Muscle of leg (tissue), 11 donors: ENCODE results near the gene PTPRC. TPM values are rescaled to one million over a fixed set of nuclear protein-coding genes. Genes with fewer than 3 reads are reported as not detected.

Experiments
- DNase-seq: peaks from one replicate; pipeline ENCODE4 v3.0.0; 2013
- H3K27ac ChIP-seq: one replicate; pipeline ENCODE4 v1.5.1; 2013; ENCODE audit warnings: mild to moderate bottlenecking, low read length, control low read depth
- H3K27me3 ChIP-seq: one replicate; pipeline ENCODE4 v1.6.1; 2013; ENCODE audit warnings: low read length; ENCODE audit not compliant: control insufficient read depth, insufficient read depth
- H3K36me3 ChIP-seq: one replicate; pipeline ENCODE4 v1.6.1; 2013; ENCODE audit warnings: low read length; ENCODE audit not compliant: control insufficient read depth, insufficient read depth
- H3K4me1 ChIP-seq: one replicate; pipeline ENCODE4 v1.6.1; 2013; ENCODE audit warnings: low read length; ENCODE audit not compliant: control insufficient read depth, insufficient read depth
- H3K4me3 ChIP-seq: one replicate; pipeline ENCODE4 v1.5.1; 2013; ENCODE audit warnings: low read length, control low read depth
- H3K9me3 ChIP-seq: replicated peaks from 2 replicates; pipeline ENCODE4 v1.6.1; 2013; ENCODE audit warnings: low read depth, low read length; ENCODE audit not compliant: control insufficient read depth
- WGBS: methylation state at CpG from one replicate; pipeline ENCODE4 v1.1.5; 2013; ENCODE audit warnings: missing lambda C conversion rate; ENCODE audit not compliant: insufficient coverage; 5-methylcytosine and 5-hydroxymethylcytosine counted together
- polyA plus RNA-seq, 8 donors: library from polyadenylated mRNA; unstranded; fragments of 120-200 nt; gene quantifications; one replicate each; pipeline versions ENCODE4 v1.2.1 to v1.2.3, GENCODE V29; 2013; ENCODE audit warnings: inconsistent platforms in 1 of 8, low replicate concordance in 1 of 8; ENCODE audit not compliant: insufficient read length in 8 of 8, insufficient read depth in 1 of 8
- total RNA-seq: library from RNA; stranded (reverse); fragments of 120-200 nt; gene quantifications from one replicate; pipeline ENCODE4 v1.2.4, GENCODE V29; 2013

The PTPRC gene
- total and polyA plus RNA-seq, 9 donors: 3.4 to 5.8 (median 4.7) TPM

- Histone ChIP-seq H3K27me3 (no peaks in the 10 kb centered on the region), H3K9me3 (no peaks in the 10 kb centered on the region), H3K4me1 (no peaks in the 10 kb centered on the region), H3K36me3 (no peaks in the 10 kb centered on the region), H3K4me3 (no peak overlapping the region), H3K27ac (no peak overlapping the region)
- DNase-seq: no peak
- WGBS: no CpG with 5 or more reads among the region's 3 CpGs
Observed at GRCh38 chr1:198672124-198672523, 33.3 kb downstream of the PTPRC start.

DNA sequence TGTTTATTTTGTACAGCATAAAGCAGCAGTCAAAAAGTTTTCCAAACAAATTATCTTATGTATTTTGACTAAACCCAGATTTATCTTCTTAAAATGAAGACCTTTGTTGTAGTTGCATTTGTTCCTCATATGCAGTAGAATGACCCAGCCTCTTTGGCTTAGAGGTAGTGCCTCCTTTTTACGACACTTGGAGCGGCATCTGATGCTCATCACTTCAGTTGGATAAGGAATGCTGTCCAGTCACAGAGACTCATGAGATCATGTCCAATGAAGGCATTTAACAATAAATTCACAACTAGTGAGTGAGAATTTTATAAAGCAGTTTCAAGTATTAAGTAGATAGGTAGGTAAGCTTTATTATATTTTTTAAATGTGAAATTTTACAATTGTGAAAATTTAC, 35.2 kb downstream of the PTPRC start:
- no peak for DNase-seq
- Histone ChIP-seq H3K27me3 (no peaks in the 10 kb centered on the region), H3K27ac (no peak overlapping the region), H3K4me3 (no peak overlapping the region), H3K4me1 (no peaks in the 10 kb centered on the region), H3K9me3 (no peaks in the 10 kb centered on the region), H3K36me3 (no peaks in the 10 kb centered on the region)
- WGBS: no CpG with 5 or more reads among the region's 2 CpGs

DNA sequence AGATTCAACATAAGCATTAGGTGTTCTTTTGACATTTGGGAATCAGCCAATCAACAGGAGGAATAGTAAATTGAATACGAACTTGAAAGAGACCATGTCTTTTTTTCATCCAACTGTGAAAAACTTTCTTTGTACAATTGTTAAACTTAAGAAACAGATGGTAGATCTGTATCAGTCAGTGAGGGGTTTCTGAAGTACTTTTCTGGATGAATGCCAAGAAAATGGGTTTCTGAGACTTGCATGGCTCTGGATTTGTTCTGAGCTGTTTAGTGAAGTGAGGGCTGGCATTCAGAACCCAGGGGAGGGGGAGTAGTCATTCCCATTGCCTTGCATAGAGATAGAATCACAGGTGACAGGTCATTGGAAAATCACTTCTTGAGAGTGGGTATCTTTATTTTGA, 37.4 kb downstream of the PTPRC start:
- Histone ChIP-seq H3K27ac (no peak overlapping the region), H3K4me3 (no peak overlapping the region), H3K4me1 (no peaks in the 10 kb centered on the region), H3K27me3 (no peaks in the 10 kb centered on the region), H3K36me3 (no peaks in the 10 kb centered on the region), H3K9me3 (no peaks in the 10 kb centered on the region)
- WGBS: no CpG with 5 or more reads among the region's 1 CpG
- no peak for DNase-seq

DNA sequence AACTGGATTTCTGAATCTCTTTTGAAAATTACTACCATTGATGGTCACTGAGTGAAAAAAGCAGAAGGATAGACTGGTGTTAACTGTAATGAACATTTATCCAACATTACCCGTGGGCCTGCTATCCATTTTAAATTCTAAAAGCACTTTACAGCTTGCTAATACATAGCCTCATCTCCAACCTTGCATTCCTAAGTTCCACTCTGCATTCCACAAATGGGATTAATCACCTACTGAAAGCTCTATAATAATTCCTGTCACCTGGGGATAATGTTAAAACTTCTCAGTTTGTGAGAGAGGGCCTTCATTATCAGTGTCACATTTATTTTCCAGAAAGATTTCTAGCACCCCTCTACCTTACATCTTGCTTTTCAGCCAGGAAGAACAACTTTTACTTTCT, 38.2 kb downstream of the PTPRC start:
- Histone ChIP-seq H3K36me3 (no peaks in the 10 kb centered on the region), H3K27ac (no peak overlapping the region), H3K4me1 (no peaks in the 10 kb centered on the region), H3K4me3 (no peak overlapping the region), H3K27me3 (no peaks in the 10 kb centered on the region), H3K9me3 (no peaks in the 10 kb centered on the region)
- no peak for DNase-seq
- no CpG with 5 or more reads among the region's 1 CpG for WGBS

- no peaks in the 10 kb centered on the region for H3K4me1 ChIP-seq
- no CpG with 5 or more reads among the region's 2 CpGs for WGBS
- H3K9me3 ChIP-seq: no peaks in the 10 kb centered on the region
- no peaks in the 10 kb centered on the region for H3K36me3 ChIP-seq
- H3K27me3 ChIP-seq: no peaks in the 10 kb centered on the region
- H3K27ac ChIP-seq: no peak overlapping the region
- H3K4me3 ChIP-seq: no peak overlapping the region
- no peak for DNase-seq
Observed at GRCh38 chr1:198677871-198678270, 39.0 kb downstream of the PTPRC start.

DNA sequence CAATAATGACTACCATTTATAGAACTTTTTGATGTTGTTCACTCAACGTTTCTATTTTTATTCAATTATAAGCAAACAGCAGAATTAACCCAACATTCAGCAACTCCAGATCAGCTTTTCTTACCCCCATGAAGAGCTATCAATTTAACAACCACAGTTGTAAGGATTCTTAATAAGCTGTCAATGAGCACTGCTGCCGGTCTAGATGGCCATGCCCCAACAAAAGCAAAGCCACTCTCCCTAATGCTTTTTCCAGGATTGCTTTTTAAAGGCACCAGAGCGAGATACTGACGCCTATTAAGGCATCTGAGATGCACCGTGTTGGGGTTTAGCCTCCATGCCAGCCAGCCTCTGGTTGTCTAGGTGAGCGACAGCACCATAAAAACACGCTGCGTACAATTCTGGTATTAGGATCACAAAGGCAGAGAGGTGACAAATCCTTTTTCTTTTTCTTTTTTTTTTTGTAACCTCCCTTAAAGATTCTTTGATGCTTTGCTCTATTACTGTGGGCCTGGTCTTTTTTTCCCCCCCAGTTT, 39.5 kb downstream of the PTPRC start:
- H3K27ac ChIP-seq: no peak overlapping the region
- no peak overlapping the region for H3K4me3 ChIP-seq
- WGBS: 51% methylated on average over 4 of the region's 8 CpGs

DNA sequence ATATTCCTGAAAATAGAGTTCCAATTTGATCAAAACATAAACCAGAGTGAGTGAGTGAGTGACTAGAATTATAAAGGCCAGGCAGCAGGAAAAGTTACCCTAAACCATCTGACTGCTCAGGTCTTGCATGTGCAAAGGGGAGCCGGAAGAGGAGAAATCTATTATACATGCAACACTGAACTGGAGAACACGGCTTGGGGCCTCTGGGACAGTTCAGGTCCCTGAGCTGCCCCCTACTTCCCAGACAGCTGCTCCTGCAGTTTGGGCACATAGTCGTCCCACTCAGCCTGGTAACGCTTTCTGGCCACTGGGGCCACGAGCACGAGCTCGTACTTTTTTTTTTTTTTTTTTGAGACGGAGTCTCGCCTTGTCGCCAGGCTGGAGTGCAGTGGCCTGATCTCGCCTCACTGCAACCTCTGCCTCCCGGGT, 40.1 kb downstream of the PTPRC start:
- Histone ChIP-seq H3K4me1 (no peaks in the 10 kb centered on the region), H3K9me3 (no peaks in the 10 kb centered on the region), H3K27ac (no peak overlapping the region), H3K36me3 (no peaks in the 10 kb centered on the region), H3K4me3 (no peak overlapping the region), H3K27me3 (no peaks in the 10 kb centered on the region)
- WGBS: 80% methylated on average over 6 of the region's 12 CpGs
- no peak for DNase-seq

More for the DNA sequence above, 39.5 kb downstream of the PTPRC start:
- H3K4me1 ChIP-seq: no peaks in the 10 kb centered on the region
- H3K36me3 ChIP-seq: no peaks in the 10 kb centered on the region
- no peak for DNase-seq
- no peaks in the 10 kb centered on the region for H3K9me3 ChIP-seq
- no peaks in the 10 kb centered on the region for H3K27me3 ChIP-seq

GRCh38 chr1:198679535-198680173, 40.8 kb downstream of the PTPRC start:
- H3K4me1 ChIP-seq: no peaks in the 10 kb centered on the region
- H3K36me3 ChIP-seq: no peaks in the 10 kb centered on the region
- DNase-seq: no peak
- H3K4me3 ChIP-seq: no peak overlapping the region
- WGBS: 96% methylated on average over 19 of the region's 31 CpGs
- H3K9me3 ChIP-seq: no peaks in the 10 kb centered on the region
- H3K27ac ChIP-seq: no peak overlapping the region
- H3K27me3 ChIP-seq: no peaks in the 10 kb centered on the region

DNA sequence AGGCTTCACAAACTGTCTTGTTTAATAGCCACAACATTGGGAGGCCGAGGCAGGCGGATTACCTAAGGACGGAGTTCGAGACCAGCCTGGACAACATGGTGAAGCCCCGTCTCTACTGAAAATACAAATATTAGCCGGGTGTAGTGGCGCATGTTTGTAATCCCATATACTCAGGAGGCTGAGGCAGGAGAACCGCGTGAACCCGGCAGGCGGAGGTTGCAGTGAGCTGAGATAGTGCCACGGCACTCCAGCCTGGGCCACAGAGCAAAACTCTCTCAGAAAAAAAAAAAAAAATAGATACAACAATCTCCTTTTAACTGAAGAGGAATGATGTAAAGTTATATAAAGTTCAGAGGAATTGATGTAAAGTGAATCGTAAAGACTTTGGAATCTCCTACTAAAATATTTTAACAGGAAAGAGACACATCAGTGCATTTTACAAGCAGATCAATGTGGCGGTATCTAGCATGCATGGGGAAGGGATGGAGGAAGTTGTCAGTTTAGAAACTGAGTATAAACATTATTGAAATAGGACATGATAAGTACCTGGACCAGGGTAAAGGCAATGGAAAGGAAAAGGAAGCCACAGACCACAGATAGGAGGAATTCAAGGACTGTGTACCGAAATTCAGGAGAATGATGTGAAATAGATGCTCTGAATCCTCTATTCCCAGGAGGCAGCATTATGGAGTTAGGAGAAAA, 41.5 kb downstream of the PTPRC start:
- DNase-seq: no peak
- no peaks in the 10 kb centered on the region for H3K27me3 ChIP-seq
- H3K27ac ChIP-seq: no peak overlapping the region
- no peaks in the 10 kb centered on the region for H3K4me1 ChIP-seq
- WGBS: 94% methylated on average over 6 of the region's 15 CpGs
- H3K9me3 ChIP-seq: no peaks in the 10 kb centered on the region
- no peaks in the 10 kb centered on the region for H3K36me3 ChIP-seq
- no peak overlapping the region for H3K4me3 ChIP-seq

DNA sequence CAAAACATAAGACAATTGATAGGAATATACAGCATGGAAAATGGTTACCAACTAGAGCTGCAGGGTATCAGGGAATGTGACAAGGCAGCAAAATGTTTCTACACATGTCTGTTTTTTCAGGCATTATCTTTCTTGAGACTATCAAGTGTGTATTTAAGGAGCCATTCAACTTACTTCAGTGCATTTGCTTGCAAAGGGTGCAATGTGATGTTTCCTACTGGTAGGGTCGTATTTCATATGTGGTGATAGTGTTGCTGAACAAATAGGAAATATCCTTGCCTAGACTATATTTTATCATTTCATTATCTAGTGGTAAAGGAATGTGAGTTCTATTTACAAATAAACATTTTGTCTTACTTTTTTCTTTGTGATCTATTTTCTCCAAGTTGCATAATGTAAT, 42.4 kb downstream of the PTPRC start:
- H3K27ac ChIP-seq: no peak overlapping the region
- no peaks in the 10 kb centered on the region for H3K27me3 ChIP-seq
- H3K4me3 ChIP-seq: no peak overlapping the region
- H3K9me3 ChIP-seq: no peaks in the 10 kb centered on the region
- no CpG with 5 or more reads among the region's 1 CpG for WGBS
- H3K36me3 ChIP-seq: no peaks in the 10 kb centered on the region
- H3K4me1 ChIP-seq: no peaks in the 10 kb centered on the region
- DNase-seq: no peak
